GM18499 (cell line): ENCODE measurements around the gene ATG4A.

ENCODE experiments used
- ATAC-seq: cut with Tn5 transposase; IDR thresholded peaks from one replicate; pipeline ENCODE4 v1.9.1; 2021; ENCODE audit warnings: moderate number of reproducible peaks; ENCODE audit not compliant: insufficient read depth, unreplicated experiment

Gene ATG4A

DNA sequence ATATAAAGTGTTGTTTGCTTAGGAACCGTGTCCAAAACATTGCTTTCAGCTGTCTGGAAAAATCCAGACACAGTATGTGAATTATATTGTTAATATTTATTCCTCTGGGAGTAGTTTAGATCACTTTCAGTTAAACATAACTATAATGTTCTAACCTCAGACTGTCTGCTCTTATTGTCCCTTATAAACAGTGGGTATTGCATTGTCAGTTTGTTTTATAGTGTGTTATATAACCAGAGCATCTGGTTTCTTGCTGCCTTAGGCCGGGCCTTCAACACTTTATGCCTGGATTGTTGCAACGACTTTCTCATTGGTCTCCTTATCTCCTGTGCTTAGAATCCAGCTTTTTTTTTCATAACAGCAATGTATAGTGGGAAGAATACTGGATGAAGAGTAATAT lies 26.4 kb downstream of the ATG4A start:
- no peak for ATAC-seq

- ATAC-seq: no peak
These were observed 29.7 kb downstream of the ATG4A start for GRCh38 chrX:108121291-108121690.

DNA sequence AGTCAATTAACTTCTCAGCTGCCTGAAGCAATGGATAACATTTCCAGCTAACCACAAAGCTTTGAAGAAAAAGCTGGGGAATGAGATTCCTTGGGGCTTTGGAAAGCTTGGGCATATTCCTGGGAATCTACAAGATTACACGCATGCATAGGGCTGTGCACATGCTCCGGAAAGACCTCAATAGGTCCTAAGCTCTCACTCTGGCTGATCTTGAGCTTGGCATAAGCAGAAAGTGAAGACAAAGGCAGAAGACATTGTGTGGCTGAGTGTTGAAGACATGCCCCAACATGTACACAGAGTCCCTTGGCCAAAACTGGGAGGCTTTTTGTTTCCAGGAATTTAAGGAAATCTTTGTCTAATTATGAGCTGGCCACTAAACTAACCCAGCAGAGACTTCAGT lies 31.2 kb downstream of the ATG4A start:
- ATAC-seq: no peak

DNA sequence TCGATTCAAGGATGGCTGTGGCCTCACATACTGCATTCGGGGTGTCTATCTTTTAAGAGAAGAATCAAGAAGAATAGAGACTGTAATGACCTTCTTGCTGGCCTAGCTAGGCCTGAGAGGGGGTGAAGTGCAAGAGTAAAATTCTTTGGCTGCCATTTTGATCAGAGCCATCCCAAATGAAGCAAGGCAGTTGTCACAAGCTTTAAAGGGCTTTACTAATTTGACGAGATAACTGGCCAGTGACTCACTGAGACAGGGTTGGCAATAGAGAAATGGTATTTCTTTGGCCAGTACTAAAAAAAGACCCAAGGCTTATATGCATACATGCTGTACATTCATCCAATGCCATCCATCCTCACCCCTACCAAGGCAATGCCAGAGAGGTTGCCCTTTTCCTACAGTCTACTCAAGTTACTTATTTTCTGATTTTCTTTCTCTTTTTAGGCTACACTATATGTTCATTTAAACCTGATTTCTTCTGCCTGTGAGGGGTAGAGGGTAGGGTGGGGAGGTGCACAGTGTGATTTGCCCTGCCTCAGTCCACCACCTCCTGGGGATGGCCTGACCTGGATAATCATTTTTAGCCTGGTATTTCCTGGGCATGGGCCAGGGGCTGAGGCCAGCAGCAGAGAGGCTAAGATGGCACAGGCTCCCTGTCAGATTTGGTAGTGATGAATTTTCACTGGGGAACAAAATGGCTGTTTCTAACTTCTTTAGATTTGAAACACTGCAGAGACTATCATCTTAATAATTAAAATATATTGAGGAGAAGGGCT lies 32.2 kb downstream of the ATG4A start:
- no peak for ATAC-seq

- ATAC-seq: no peak
These were observed 35.1 kb downstream of the ATG4A start for GRCh38 chrX:108126661-108127060.

DNA sequence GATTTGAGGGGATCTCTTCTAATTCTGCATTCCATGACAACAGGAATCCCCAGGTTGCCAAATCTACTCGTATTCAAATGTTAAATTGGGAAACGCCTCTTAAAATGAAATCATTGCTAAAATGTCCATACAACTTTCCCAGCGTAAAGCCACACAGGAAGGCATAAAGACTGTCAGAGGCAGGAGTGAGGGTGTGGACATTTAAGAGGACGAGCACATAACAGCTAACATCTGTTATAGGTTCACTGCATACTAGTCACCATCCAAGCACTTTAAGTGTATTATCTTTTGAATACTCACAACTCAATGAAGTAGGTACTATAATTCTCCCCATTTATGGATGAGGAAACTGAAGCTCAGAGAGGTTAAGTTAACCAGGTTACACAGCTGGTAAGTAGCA lies 35.6 kb downstream of the ATG4A start:
- no peak for ATAC-seq

- ATAC-seq: no peak
These were observed 39.3 kb downstream of the ATG4A start for GRCh38 chrX:108130889-108131288.

GRCh38 chrX:108131471-108131870 lies 39.9 kb downstream of the ATG4A start:
- ATAC-seq: no peak

DNA sequence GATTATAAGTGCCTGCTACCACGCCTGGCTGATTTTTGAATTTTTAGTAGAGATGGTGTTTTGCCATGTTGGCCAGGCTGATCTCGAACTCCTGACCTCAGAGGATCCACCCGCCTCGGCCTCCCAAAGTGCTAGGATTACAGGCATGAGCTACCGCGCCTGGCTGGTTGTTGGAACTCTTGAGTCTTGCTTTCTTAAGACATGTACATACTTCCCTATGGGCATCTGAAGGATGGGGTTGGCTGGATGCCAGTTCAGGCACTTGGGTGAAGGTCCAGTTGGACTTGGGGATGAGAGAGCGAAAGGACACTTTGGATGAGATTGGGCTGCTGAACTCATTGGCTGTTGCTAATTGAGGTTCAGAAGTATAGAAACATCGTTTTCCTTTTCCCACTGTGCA lies 40.5 kb downstream of the ATG4A start:
- ATAC-seq: no peak

- no peak for ATAC-seq
These were observed 41.3 kb downstream of the ATG4A start for GRCh38 chrX:108132876-108133275.

- no peak for ATAC-seq
These were observed 43.1 kb downstream of the ATG4A start for GRCh38 chrX:108134724-108135123.

- no peak for ATAC-seq
These were observed 47.5 kb downstream of the ATG4A start for GRCh38 chrX:108138814-108139702.

DNA sequence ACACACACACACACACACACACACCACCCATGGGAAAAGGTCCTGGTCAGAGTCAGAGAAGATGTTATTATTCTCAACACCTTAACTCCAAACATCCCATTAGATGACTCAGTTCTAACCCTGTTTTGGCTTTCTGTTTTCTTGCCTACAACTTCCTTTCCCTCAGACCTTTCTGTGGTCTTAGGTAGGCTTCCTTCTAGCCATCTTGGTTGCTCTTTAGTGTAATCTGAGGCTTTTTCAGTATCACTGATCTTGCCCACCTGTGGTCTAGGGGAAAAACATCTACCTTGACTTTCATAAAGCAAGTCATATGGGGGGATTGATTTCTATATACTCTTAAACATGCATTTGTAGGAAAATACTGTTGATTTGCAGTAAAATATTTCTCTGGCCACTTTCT lies 56.9 kb downstream of the ATG4A start:
- peak; percentile 88 for ATAC-seq

- no peak for ATAC-seq
These were observed 64.5 kb downstream of the ATG4A start for GRCh38 chrX:108156082-108156481.

DNA sequence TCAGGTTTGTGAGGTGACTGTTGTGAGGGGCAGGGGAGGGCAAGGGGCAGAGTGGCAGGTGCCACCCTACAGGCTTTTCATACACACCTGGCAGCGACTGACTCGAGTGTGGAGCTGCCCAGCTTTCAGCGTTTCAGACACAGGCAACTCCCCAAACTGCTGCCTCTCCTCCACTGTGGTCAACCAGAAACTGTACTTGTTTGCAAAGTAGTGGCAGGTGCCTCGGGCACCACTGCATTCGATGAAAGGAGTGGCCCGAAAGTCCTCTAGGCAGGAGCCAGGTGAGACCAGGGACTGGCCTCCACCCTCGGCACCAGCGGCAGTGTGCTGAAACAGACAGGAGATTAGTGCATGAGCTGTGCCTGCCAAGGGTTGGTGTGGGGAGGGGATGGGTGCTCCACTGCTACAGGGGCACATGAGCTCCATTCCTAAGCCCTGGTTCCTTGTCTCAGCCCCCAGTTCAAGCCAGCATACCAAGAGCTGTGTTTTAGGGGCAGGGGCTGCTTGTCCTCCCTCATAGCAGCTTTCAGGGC lies 65.4 kb downstream of the ATG4A start:
- no peak for ATAC-seq

DNA sequence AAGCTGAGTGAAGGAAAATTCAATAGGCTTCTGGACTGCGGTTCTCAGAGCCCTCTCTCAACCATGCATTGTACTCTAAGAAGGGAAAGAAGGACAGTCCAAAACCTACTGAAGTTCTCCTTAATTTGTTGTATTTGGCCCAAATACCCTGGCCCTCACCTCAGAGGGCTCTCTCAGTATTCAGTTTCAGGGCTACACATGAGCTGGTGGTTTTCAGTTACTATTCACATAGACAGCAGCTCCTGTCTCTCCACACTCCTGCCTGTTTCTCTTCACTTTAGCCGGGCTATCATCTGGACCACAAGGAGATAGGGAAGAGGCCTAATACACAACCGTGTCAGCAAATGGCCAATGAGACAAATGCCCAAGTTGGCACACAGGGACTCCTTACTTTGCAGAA lies 66.0 kb downstream of the ATG4A start:
- ATAC-seq: no peak

- no peak for ATAC-seq
These were observed 67.6 kb downstream of the ATG4A start for GRCh38 chrX:108159028-108159670.

GRCh38 chrX:108160309-108160708 lies 68.7 kb downstream of the ATG4A start:
- no peak for ATAC-seq

DNA sequence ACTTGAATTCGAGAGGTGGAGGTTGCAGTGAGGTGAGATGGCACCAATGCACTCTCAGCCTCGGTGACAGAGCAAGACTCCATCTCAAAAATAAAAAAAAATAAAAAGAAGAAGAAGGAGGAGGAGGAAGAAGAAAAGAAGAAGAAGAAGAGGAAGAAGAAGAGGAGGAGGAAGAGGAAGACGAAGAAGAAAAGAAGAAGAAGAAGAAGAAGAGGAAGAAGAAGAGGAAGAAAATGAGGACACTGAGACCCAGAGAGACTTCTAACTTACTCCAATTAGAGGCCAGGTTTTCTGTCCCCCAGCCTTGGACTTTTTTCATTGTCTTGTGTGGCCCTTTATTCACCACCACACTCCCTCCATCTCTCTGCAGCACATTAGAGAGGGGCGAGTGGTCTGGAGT lies 70.7 kb downstream of the ATG4A start:
- no peak for ATAC-seq

DNA sequence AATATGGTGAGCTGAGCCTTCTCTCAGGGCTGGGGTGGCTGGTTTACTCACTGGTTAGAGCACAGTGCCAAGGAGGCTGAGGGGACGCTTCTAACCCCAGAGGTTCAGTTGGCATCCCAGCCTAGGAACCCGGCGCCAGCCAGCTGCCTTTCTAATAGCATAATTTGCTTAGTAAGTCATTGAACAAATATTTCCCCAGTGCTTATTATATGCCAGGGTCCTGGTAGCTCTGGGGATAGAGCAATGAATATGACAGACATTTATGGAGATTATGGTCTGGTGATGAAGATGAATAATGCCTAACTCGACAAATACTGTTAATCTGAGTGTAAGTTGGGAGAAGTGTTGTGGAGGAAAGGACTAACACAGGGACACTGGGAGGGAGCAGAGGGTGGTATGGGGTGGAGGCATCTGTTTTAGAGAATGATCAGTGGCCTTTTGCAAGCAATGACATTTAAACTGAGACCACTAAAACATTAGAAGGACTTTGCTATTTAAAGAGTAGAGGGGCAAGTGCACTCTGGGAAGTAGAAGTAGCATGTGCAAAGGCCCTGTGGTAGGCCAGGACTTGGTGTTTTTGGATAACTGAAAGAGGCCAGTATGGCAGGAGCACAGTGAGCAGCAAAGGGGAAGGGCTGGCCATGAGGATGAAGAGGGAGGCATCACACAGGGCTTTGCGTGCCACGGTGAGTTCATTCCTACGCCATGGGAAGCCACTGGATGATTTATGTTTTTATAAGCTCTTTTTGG lies 71.9 kb downstream of the ATG4A start:
- ATAC-seq: no peak
